SK-N-MC (cell line): ENCODE data around the gene CYBB.

Experiments
- EZH2 ChIP-seq: fragments of 200-600 bp; sonication (generic); IDR thresholded peaks from one replicate; pipeline ENCODE4 v1.6.1; 2017; ENCODE audit warnings: antibody characterized with exemption
- POLR2AphosphoS5 ChIP-seq: IDR thresholded peaks from 2 replicates; pipeline ENCODE4 v1.6.1; 2012; ENCODE audit warnings: mild to moderate bottlenecking, low read depth, low read length, borderline replicate concordance

DNA sequence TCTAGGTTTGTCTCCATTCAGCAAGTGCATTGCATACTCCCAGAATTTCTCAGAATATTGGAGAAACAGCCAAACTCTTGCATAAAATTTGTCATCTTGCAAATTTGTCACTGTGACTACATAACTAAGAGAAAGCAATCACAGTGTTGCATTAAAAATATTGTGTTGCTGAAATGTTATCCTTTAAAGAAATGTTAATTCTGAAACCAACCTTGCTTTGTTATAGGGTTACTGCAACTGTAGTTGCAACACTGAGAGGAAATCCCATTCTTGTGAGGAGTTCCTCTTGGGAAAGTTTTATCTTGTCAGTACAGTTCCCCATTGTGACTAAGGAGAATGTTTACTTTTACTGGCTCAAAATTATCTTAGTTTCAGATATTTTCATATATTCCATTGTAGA, 20.9 kb downstream of the CYBB start:
- TF ChIP-seq POLR2AphosphoS5 (no peak), EZH2 (no peak)
